Mammary epithelial cell (primary cell): ENCODE results near the gene RAB28.

Experiments
- CTCF ChIP-seq, 2 donors: IDR thresholded peaks in 1 of 2; conservative IDR thresholded peaks in 1 of 2; 2 replicates each; pipeline ENCODE4 v1.5.1; 2011 to 2012; ENCODE audit warnings: inconsistent platforms in 2 of 2, low read length in 2 of 2, mild to moderate bottlenecking in 2 of 2, control low read depth in 1 of 2, low read depth in 1 of 2; ENCODE audit not compliant: insufficient read depth in 1 of 2; ENCODE audit errors: extremely low read depth in 1 of 2
- EZH2 ChIP-seq: IDR thresholded peaks from 2 replicates; pipeline ENCODE4 v1.6.1; 2012; ENCODE audit warnings: low read length, inconsistent platforms, borderline replicate concordance

- TF ChIP-seq CTCF (conservative IDR thresholded peaks at IDR 0.05 in 1 of 2, IDR thresholded peaks at IDR 0.05 in 1 of 2; ENCODE audit: extremely low read depth in 1 of 2, insufficient read depth in 1 of 2, low read depth in 1 of 2, low read length in 2 of 2) (no peak), EZH2 (no peak)
These were observed 42.6 kb downstream of the RAB28 start for GRCh38 chr4:13441506-13441905.
